ENCODE data around the gene RPRML.

DNA sequence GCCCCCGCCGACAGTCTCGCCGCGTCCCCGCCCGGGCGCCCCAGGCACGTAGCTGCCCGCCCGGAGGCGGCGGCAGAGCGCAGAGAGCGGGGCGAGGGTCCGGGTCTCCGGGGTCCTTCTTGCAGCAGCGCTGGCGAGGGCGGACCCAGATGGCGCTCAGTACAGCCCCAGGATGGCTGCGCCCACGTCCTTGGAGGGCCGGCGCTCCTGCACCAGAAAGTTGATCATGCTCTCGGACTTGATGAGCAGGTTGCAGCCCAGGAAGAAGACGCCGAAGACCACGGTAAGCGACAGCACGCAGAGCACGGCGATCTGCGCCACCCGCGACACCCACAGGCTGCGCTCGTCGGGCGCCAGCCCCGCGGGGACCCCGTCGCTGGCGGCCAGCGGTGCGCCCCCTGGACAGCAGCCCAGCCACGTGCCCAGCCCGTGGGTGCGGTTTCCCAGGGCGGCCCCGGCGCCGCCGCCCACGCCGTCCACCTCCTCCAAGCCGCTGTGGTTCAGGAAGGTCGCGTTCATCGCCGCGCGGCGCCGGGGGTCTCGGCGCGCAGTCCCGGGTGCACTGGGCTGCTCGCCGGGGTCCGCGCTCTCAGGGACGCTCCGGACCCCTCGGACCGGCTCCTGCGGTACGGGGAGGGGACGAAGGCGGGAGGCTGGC is 435 bp downstream of the RPRML start:
- TF ChIP-seq EZH2 (IDR thresholded peaks at IDR 0.05; ENCODE audit: borderline replicate concordance, low read depth, low read length, poor library complexity, severe bottlenecking): no peak
- TF ChIP-seq, protein P1, sequence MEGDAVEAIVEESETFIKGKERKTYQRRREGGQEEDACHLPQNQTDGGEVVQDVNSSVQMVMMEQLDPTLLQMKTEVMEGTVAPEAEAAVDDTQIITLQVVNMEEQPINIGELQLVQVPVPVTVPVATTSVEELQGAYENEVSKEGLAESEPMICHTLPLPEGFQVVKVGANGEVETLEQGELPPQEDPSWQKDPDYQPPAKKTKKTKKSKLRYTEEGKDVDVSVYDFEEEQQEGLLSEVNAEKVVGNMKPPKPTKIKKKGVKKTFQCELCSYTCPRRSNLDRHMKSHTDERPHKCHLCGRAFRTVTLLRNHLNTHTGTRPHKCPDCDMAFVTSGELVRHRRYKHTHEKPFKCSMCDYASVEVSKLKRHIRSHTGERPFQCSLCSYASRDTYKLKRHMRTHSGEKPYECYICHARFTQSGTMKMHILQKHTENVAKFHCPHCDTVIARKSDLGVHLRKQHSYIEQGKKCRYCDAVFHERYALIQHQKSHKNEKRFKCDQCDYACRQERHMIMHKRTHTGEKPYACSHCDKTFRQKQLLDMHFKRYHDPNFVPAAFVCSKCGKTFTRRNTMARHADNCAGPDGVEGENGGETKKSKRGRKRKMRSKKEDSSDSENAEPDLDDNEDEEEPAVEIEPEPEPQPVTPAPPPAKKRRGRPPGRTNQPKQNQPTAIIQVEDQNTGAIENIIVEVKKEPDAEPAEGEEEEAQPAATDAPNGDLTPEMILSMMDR (conservative IDR thresholded peaks at IDR 0.05; ENCODE audit: low read depth, low read length): no peak
